Sigmoid colon (tissue), 4 donors: Measurements from ENCODE around the gene FBXW11.

Source experiments
- POLR2A ChIP-seq, 2 donors: fragments of 450-650 bp; IDR thresholded peaks; one replicate each; pipeline ENCODE4 v1.6.1; 2016; ENCODE audit warnings: antibody characterized with exemption in 2 of 2, mild to moderate bottlenecking in 2 of 2, moderate library complexity in 2 of 2
- POLR2AphosphoS5 ChIP-seq, 4 donors: sonication (generic); formaldehyde crosslinking; IDR thresholded peaks; one replicate each; pipeline ENCODE4 v1.6.1; 2017; ENCODE audit warnings: antibody characterized with exemption in 4 of 4
- TF ChIP-seq, protein P1 (sequence below), 4 experiments: fragments of 450-650 bp in 3 of 4; fragments of 200-600 bp in 1 of 4; IDR thresholded peaks; one replicate each; pipeline ENCODE4 v1.5.1; 2016 to 2019; ENCODE audit warnings: antibody characterized with exemption in 4 of 4, mild to moderate bottlenecking in 3 of 4, moderate library complexity in 2 of 4

DNA sequence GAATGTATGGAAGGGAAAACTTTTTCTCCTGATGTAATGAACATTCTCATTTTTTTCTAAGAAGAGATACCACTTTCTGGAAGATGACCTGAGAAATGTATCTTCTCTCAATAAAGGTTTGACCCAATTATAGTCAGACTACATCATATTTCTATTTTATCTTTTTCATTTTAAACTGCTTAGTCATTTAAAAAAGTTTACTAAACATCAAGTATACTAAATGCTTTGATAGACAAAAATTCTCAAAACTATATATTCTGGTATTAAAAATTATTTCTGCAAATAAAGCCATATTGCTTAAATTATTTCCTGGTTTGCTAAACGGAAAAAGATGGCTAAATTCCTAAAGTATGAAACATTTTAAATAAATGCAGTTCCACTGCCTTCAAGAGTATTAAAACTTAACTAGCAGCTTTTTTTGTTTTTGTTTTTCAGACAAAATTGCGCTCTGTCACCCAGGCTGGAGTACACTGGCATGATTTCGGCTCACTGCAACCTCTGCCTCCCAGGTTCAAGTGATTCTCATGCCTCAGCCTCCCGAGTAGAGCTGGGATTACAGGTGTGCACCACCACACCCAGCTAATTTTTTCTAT lies 37.1 kb downstream of the FBXW11 start:
- TF ChIP-seq POLR2AphosphoS5 (IDR thresholded peaks at IDR 0.05) (no peak), POLR2A (IDR thresholded peaks at IDR 0.05) (no peak)
- TF ChIP-seq, protein P1, sequence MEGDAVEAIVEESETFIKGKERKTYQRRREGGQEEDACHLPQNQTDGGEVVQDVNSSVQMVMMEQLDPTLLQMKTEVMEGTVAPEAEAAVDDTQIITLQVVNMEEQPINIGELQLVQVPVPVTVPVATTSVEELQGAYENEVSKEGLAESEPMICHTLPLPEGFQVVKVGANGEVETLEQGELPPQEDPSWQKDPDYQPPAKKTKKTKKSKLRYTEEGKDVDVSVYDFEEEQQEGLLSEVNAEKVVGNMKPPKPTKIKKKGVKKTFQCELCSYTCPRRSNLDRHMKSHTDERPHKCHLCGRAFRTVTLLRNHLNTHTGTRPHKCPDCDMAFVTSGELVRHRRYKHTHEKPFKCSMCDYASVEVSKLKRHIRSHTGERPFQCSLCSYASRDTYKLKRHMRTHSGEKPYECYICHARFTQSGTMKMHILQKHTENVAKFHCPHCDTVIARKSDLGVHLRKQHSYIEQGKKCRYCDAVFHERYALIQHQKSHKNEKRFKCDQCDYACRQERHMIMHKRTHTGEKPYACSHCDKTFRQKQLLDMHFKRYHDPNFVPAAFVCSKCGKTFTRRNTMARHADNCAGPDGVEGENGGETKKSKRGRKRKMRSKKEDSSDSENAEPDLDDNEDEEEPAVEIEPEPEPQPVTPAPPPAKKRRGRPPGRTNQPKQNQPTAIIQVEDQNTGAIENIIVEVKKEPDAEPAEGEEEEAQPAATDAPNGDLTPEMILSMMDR (IDR thresholded peaks at IDR 0.05): no peak
